HepG2 (cell line): Measurements from ENCODE around the gene AK3. TPM values are rescaled to one million over a fixed set of nuclear protein-coding genes. Genes with fewer than 3 reads are reported as not detected.

Experiments used
- BCL6 ChIP-seq: IDR thresholded peaks from 2 replicates; pipeline ENCODE4 v1.6.1; 2016; ENCODE audit warnings: missing genetic modification reagents, missing compliant biosample characterization
- ETV5 ChIP-seq: IDR thresholded peaks from 2 replicates; pipeline ENCODE4 v1.6.1; 2018; ENCODE audit warnings: missing biosample characterization, missing genetic modification reagents, inconsistent platforms, borderline replicate concordance
- FOXM1 ChIP-seq: sonication (generic); formaldehyde crosslinking; IDR thresholded peaks from 2 replicates; pipeline ENCODE4 v1.5.0; 2020; ENCODE audit warnings: missing genetic modification reagents
- GPBP1L1 ChIP-seq: sonication (generic); formaldehyde crosslinking; IDR thresholded peaks from 2 replicates; pipeline ENCODE4 v1.5.0; 2020; ENCODE audit warnings: mild to moderate bottlenecking, missing genetic modification reagents
- HNF4G ChIP-seq, 2 experiments: sonication (generic) in 1 of 2; formaldehyde crosslinking in 1 of 2; IDR thresholded peaks; 2 replicates each; pipeline versions ENCODE4 v1.4.0 to v1.6.1; 2011 to 2020; ENCODE audit warnings: borderline replicate concordance in 2 of 2, low read depth in 2 of 2, mild to moderate bottlenecking in 2 of 2, low read length in 1 of 2, missing genetic modification reagents in 1 of 2, moderate library complexity in 1 of 2
- KDM5B ChIP-seq: sonication (generic); formaldehyde crosslinking; IDR thresholded peaks from 2 replicates; pipeline ENCODE4 v1.4.0; 2020; ENCODE audit warnings: missing genetic modification reagents, mild to moderate bottlenecking, borderline replicate concordance
- KIAA2018 ChIP-seq: sonication (generic); formaldehyde crosslinking; IDR thresholded peaks from 2 replicates; pipeline ENCODE4 v1.5.0; 2020; ENCODE audit warnings: mild to moderate bottlenecking, missing genetic modification reagents, borderline replicate concordance
- MTA3 ChIP-seq: sonication (generic); formaldehyde crosslinking; IDR thresholded peaks from 2 replicates; pipeline ENCODE4 v1.4.0; 2020; ENCODE audit warnings: missing genetic modification reagents
- NFKB2 ChIP-seq: sonication (generic); formaldehyde crosslinking; IDR thresholded peaks from 2 replicates; pipeline ENCODE4 v1.4.0; 2020; ENCODE audit warnings: missing genetic modification reagents, borderline replicate concordance
- NPAS2 ChIP-seq: sonication (generic); formaldehyde crosslinking; IDR thresholded peaks from 2 replicates; pipeline ENCODE4 v1.8.0; 2022; ENCODE audit warnings: mild to moderate bottlenecking, missing genetic modification reagents, borderline replicate concordance
- NR2F2 ChIP-seq: IDR thresholded peaks from 2 replicates; pipeline ENCODE4 v1.6.1; 2012; ENCODE audit warnings: low read depth, inconsistent platforms, borderline replicate concordance
- XBP1 ChIP-seq: sonication (generic); formaldehyde crosslinking; IDR thresholded peaks from 2 replicates; pipeline ENCODE4 v1.5.0; 2020; ENCODE audit warnings: missing genetic modification reagents
- ZNF460 ChIP-seq: sonication (generic); formaldehyde crosslinking; IDR thresholded peaks from 2 replicates; pipeline ENCODE4 v1.5.1; 2020; ENCODE audit warnings: missing genetic modification reagents, mild to moderate bottlenecking, borderline replicate concordance
- ZNF512B ChIP-seq: sonication (generic); formaldehyde crosslinking; IDR thresholded peaks from 2 replicates; pipeline ENCODE4 v1.5.1; 2020; ENCODE audit warnings: missing genetic modification reagents, mild to moderate bottlenecking, borderline replicate concordance
- ZNF572 ChIP-seq: sonication (generic); formaldehyde crosslinking; IDR thresholded peaks from 2 replicates; pipeline ENCODE4 v1.5.1; 2020; ENCODE audit warnings: mild to moderate bottlenecking, missing genetic modification reagents
- polyA plus RNA-seq, 8 experiments: library from polyadenylated mRNA; depleted of rRNA in 3 of 8; stranded (reverse) in 7 of 8; unstranded in 1 of 8; fragments of >200 nt; fragmentation: Illumina TruSeq in 4 of 8; extraction: Trizol in 4 of 8; gene quantifications; 2 replicates each; pipeline versions ENCODE4 v1.2.1 to v1.2.3, GENCODE V29; 2011 to 2016; ENCODE audit warnings: low read depth in 4 of 8, missing spikeins in 1 of 8, mixed read lengths in 1 of 8; ENCODE audit not compliant: insufficient read depth in 1 of 8
- total RNA-seq, 5 experiments: library from RNA; depleted of rRNA; stranded (reverse); fragments of >200 nt; fragmentation: Illumina TruSeq; extraction: Trizol; gene quantifications; 2 replicates each; pipeline ENCODE4 v1.2.3, GENCODE V29; 2016; ENCODE audit warnings: low read depth in 1 of 5

Gene AK3
- total and polyA plus RNA-seq, 2 of the 13 experiments (the other 11 are each of a cell fraction or from before 2014, with no cell fraction given), result 76.8 to 109 TPM

- TF ChIP-seq ZNF512B (CRISPR knock-in tag), result no peak
- TF ChIP-seq KIAA2018 (CRISPR knock-in tag), result 0 out of 2 replicates have a peak, but pooled peaks have one; percentile 93
- TF ChIP-seq ZNF460 (CRISPR knock-in tag), result no peak
- TF ChIP-seq ETV5 (CRISPR knock-in tag), result peak; percentile 62; the same call in 1 of the 2 replicates
- TF ChIP-seq ZNF572 (CRISPR knock-in tag), result peak; percentile 82; the same call in 1 of the 2 replicates
- TF ChIP-seq FOXM1 (CRISPR knock-in tag), result no peak
- TF ChIP-seq NR2F2, result no peak
- TF ChIP-seq MTA3 (CRISPR knock-in tag), result no peak
- TF ChIP-seq GPBP1L1, result no peak
- 0 out of 2 replicates have a peak, but pooled peaks have one; percentile 54 for TF ChIP-seq KDM5B (CRISPR knock-in tag)
- peak; percentile 96; the same call in 1 of the 2 replicates for TF ChIP-seq NFKB2 (CRISPR knock-in tag)
- no peak for TF ChIP-seq HNF4G (IDR thresholded peaks at IDR 0.05; ENCODE audit: borderline replicate concordance, low read depth, low read length)
- 0 out of 2 replicates have a peak, but pooled peaks have one; percentile 51 for TF ChIP-seq HNF4G (CRISPR knock-in tag; IDR thresholded peaks at IDR 0.05; ENCODE audit: borderline replicate concordance, low read depth)
- TF ChIP-seq XBP1 (CRISPR knock-in tag), result no peak
- peak; percentile 48 for TF ChIP-seq BCL6 (CRISPR knock-in tag)
- no peak for TF ChIP-seq NPAS2
These were observed 61.5 kb downstream of the AK3 start, which contains the start of gene CDC37L1 (continued) for GRCh38 chr9:4679268-4680172.
